ENCODE data around the gene ORC3.

DNA sequence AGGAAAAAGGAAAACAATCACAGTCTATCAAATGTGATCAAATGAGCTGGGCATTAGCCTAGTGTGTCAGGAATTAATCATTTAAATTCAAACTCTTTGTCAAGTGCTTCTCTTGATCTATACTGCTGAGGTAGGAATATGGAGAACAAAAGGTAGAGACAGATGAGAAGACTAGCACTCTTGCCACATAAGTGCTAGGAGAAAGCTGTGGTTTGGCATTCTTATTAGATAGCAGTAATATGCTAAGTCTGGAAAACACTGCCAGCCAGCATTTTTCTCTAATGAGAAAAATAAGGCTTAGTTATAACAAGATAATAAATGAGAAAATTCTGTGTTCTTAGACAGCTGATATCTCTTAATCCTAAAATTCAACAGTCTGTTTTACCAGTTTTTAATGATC lies 38.9 kb downstream of the ORC3 start:
- no peak for TF ChIP-seq POLR2AphosphoS5 (IDR thresholded peaks at IDR 0.05)
- TF ChIP-seq, protein P1, sequence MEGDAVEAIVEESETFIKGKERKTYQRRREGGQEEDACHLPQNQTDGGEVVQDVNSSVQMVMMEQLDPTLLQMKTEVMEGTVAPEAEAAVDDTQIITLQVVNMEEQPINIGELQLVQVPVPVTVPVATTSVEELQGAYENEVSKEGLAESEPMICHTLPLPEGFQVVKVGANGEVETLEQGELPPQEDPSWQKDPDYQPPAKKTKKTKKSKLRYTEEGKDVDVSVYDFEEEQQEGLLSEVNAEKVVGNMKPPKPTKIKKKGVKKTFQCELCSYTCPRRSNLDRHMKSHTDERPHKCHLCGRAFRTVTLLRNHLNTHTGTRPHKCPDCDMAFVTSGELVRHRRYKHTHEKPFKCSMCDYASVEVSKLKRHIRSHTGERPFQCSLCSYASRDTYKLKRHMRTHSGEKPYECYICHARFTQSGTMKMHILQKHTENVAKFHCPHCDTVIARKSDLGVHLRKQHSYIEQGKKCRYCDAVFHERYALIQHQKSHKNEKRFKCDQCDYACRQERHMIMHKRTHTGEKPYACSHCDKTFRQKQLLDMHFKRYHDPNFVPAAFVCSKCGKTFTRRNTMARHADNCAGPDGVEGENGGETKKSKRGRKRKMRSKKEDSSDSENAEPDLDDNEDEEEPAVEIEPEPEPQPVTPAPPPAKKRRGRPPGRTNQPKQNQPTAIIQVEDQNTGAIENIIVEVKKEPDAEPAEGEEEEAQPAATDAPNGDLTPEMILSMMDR (IDR thresholded peaks at IDR 0.05) = no peak
- no peak for TF ChIP-seq EP300 (IDR thresholded peaks at IDR 0.05)

Data from upper lobe of left lung (tissue), 4 donors.